ENCODE results near the gene PCSK4.

Gene PCSK4

DNA sequence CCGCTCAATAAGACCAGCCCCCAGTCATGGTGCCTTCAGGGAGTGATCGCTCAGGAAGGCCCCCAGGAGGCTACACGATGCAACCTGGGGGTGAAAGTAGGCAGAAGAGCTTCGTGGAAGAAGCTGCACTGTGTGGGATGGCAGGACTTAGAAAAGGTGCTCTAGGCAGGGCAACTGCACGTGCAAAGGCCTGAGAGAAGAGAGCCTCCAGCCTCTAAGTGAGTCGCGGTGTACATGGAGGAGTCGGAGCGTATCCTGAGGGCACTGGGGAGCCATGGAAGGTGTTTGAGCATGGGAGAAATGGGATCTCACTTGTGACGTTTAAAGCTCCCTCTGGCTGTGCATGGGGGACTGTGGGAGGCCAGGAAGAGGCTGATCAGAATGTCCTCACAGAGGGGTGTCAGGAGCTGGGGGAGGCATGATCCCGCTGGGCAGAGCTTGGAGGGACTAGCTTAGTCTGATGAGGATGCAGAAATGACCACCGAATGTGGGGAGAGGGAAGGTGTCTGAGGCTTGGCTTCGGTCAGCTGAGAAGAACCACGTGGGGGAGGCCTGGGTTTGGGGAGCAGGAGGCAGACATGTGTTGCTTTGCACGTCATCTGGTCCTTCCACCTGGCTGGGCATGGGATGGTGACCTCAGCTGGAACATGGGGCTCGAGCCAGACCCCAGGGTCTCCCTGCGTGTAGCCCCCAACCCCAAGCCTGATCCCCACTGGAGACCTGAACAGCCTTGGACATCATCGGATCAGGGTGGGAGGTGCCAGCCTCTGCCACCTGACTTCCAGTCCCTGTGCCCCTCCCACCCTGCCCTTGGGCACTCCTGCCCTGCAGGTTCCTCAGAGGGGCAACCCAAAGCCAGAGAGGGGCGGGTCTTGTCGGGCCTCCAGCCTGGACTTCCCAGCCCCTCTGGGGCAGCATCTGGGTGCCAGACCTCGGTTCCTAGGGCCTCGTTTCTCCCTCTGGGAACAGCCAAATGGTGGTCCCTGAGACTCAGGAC is 39.1 kb downstream of the PCSK4 start:
- no peak overlapping the region for H3K4me3 ChIP-seq (ENCODE audit: low read length in 2 of 2)
- H3K27ac ChIP-seq (ENCODE audit: low read length): no peak overlapping the region
- H3K9ac ChIP-seq (ENCODE audit: low read length in 2 of 2): no peak overlapping the region
- H3K36me3 ChIP-seq (ENCODE audit: control insufficient read depth in 2 of 2, insufficient read depth in 2 of 2, low read length in 2 of 2): no peaks in the 10 kb centered on the region
- peaks cover 15% of the 10 kb centered on the region for H3K4me1 ChIP-seq (ENCODE audit: control insufficient read depth, insufficient read depth, low read length)
- peaks cover 68 to 86% of the 10 kb centered on the region in 2 donors for H3K27me3 ChIP-seq (ENCODE audit: control insufficient read depth in 1 of 2, insufficient read depth in 2 of 2, low read length in 2 of 2)
- no peaks in the 10 kb centered on the region for H3K9me3 ChIP-seq (ENCODE audit: control insufficient read depth in 2 of 2, low read length in 2 of 2)

DNA sequence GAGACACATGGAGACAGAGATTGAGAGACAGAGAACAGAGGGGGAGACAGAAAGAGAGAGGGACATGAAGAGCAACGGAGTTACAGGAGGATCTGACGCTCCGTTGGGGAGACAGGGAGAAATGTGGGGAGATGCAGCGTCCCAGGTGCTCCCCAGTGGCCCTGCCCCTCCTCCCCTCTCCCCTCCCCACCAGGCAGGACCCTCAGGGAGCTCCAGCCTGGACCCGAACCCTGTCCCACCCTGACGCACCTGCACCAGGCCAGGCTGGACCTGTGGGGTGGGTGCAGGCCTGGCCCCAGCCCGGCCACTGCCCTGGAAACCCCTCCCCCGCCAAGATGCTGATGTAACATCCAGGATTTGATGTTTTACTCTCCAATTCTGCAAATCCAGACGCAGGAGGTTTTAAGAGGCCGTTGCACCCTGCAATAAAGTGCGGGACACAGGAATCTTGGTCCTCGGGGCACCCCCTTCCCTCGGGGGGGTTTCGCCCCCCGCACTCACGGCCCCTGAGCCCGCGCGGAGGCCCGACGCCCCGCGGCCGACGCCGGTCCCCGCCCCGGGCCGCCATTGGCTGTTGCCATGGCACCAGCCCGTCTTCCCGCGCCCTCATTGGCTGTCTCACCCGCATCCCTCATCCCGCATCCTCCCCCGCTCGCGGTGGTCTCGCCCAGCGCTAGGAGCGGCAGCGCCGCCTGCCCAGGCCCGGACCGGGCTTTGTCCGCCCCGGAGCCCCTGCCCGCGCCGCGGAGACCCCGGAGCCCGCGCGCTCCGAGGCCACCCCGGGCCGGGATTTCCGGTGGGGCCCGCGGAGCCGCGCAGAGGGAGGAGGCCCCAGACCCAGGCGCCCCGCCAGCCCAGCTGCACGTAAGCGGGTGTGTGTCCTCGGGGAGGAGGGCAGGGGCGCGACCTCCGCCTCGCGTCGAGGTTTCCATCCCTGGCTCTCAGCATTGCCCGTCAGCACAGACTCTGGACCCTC is 40.4 kb downstream of the PCSK4 start, which contains the start of gene APC2:
TSS of gene APC2 (plus strand) at position 655 of the 976 bp plus-strand sequence. CDS start 2,881 bp downstream, outside the sequence.
- peaks cover 25% of the 10 kb centered on the region for H3K4me1 ChIP-seq (ENCODE audit: control insufficient read depth, insufficient read depth, low read length)
- no peaks in the 10 kb centered on the region for H3K36me3 ChIP-seq (ENCODE audit: control insufficient read depth in 2 of 2, insufficient read depth in 2 of 2, low read length in 2 of 2)
- peaks cover 63 to 83% of the 10 kb centered on the region in 2 donors for H3K27me3 ChIP-seq (ENCODE audit: control insufficient read depth in 1 of 2, insufficient read depth in 2 of 2, low read length in 2 of 2)
- no peak within 1 kb of the TSS for H3K9ac ChIP-seq (ENCODE audit: low read length in 2 of 2)
- H3K9me3 ChIP-seq (ENCODE audit: control insufficient read depth in 2 of 2, low read length in 2 of 2): no peaks in the 10 kb centered on the region
- no peak within 1 kb of the TSS for H3K4me3 ChIP-seq (ENCODE audit: low read length in 2 of 2)
- no peak within 1 kb of the TSS for H3K27ac ChIP-seq (ENCODE audit: low read length)

DNA sequence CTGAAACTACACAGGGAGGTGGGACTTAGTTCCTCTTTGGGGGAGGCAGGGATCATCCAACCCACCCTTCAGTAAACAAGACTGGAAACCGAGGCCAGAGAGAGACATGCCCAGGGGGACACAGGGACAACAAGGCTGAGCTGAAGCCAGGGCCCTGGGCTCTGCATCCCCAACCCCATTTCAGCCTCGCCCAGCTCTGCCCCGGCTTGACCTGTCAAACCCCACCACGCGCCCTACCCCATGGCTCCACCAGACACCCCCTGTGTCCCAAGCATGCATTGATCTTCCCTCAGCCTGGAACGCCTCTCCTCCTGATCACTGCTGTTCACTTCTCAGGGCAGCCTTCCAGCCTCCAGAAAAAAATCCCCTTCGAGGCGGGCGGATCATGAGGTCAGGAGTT is 42.2 kb downstream of the PCSK4 start:
- H3K27ac ChIP-seq (ENCODE audit: low read length): no peak overlapping the region
- no peaks in the 10 kb centered on the region for H3K36me3 ChIP-seq (ENCODE audit: control insufficient read depth in 2 of 2, insufficient read depth in 2 of 2, low read length in 2 of 2)
- no peaks in the 10 kb centered on the region for H3K9me3 ChIP-seq (ENCODE audit: control insufficient read depth in 2 of 2, low read length in 2 of 2)
- H3K9ac ChIP-seq (ENCODE audit: low read length in 2 of 2): no peak overlapping the region
- peaks cover 19% of the 10 kb centered on the region for H3K4me1 ChIP-seq (ENCODE audit: control insufficient read depth, insufficient read depth, low read length)
- no peak overlapping the region for H3K4me3 ChIP-seq (ENCODE audit: low read length in 2 of 2)
- peaks cover 52 to 71% of the 10 kb centered on the region in 2 donors for H3K27me3 ChIP-seq (ENCODE audit: control insufficient read depth in 1 of 2, insufficient read depth in 2 of 2, low read length in 2 of 2)

DNA sequence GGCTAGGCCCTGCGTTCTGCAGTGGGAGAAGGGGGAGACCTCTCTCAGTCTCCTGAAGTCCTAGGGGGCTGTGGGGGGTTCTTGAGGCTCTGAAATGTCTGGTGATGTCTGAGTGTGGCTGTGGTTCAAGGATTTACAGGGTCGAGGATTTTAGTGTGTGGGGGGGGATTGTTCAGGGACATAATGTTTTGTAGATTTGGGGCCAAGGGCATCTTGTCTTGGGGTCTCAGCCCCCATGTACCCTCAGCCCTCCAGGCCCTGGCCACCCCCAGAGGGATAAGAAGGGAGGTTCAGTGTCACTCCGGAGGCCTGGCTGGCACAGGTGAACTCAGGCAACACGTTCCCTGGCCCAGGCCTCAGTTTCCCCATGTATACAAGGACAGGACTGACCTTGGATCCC is 42.6 kb downstream of the PCSK4 start:
- Histone ChIP-seq H3K27ac (ENCODE audit: low read length) (no peak overlapping the region), H3K27me3 (ENCODE audit: control insufficient read depth in 1 of 2, insufficient read depth in 2 of 2, low read length in 2 of 2) (peaks cover 48 to 66% of the 10 kb centered on the region in 2 donors), H3K9me3 (ENCODE audit: control insufficient read depth in 2 of 2, low read length in 2 of 2) (no peaks in the 10 kb centered on the region), H3K4me3 (ENCODE audit: low read length in 2 of 2) (no peak overlapping the region), H3K9ac (ENCODE audit: low read length in 2 of 2) (no peak overlapping the region), H3K4me1 (ENCODE audit: control insufficient read depth, insufficient read depth, low read length) (peaks cover 19% of the 10 kb centered on the region), H3K36me3 (ENCODE audit: control insufficient read depth in 2 of 2, insufficient read depth in 2 of 2, low read length in 2 of 2) (no peaks in the 10 kb centered on the region)

DNA sequence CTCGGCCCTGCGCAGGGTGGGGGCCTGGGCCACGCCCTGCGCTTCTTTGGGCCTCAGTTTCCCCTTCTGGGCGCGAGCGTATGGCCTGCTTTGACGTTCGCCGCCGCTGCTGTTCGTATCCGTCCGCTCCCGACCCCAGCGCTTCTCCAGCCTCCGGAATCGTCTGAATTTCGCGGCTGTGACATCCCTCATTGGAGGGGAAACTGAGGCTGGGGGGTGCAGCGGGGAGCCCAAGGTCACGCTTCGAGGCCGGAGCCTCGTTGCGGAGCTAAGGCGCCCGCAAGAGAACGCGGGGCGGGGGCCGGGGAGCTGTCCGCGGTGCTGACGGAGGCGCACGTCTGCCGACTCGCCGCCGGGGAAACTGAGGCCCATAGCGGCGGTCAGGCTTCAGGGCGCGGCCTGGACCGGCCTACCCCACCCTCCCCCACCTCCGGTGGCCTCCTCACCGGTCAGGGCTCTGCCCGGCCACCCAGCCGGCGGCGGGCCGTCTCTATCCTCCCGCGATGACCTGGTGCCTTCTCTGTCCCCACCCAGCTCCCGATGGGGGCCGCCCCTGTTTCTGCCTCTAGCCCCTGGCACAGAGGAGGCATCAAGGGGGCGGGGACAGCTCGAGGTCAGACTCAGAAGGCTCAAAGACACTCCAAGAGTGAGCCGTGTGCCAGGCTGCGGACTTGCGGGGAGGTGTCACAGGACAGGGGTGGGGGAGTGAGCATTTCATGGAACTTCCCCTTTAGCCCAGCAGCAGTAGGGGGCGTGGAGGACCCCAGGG is 43.3 kb downstream of the PCSK4 start:
- H3K9me3 ChIP-seq (ENCODE audit: control insufficient read depth in 2 of 2, low read length in 2 of 2): no peaks in the 10 kb centered on the region
- H3K27ac ChIP-seq (ENCODE audit: low read length): no peak overlapping the region
- peaks cover 42 to 61% of the 10 kb centered on the region in 2 donors for H3K27me3 ChIP-seq (ENCODE audit: control insufficient read depth in 1 of 2, insufficient read depth in 2 of 2, low read length in 2 of 2)
- H3K4me1 ChIP-seq (ENCODE audit: control insufficient read depth, insufficient read depth, low read length): peaks cover 21% of the 10 kb centered on the region
- H3K36me3 ChIP-seq (ENCODE audit: control insufficient read depth in 2 of 2, insufficient read depth in 2 of 2, low read length in 2 of 2): peaks cover under 1 to 3% of the 10 kb centered on the region in 2 donors
- no peak overlapping the region for H3K9ac ChIP-seq (ENCODE audit: low read length in 2 of 2)
- H3K4me3 ChIP-seq (ENCODE audit: low read length in 2 of 2): no peak overlapping the region

DNA sequence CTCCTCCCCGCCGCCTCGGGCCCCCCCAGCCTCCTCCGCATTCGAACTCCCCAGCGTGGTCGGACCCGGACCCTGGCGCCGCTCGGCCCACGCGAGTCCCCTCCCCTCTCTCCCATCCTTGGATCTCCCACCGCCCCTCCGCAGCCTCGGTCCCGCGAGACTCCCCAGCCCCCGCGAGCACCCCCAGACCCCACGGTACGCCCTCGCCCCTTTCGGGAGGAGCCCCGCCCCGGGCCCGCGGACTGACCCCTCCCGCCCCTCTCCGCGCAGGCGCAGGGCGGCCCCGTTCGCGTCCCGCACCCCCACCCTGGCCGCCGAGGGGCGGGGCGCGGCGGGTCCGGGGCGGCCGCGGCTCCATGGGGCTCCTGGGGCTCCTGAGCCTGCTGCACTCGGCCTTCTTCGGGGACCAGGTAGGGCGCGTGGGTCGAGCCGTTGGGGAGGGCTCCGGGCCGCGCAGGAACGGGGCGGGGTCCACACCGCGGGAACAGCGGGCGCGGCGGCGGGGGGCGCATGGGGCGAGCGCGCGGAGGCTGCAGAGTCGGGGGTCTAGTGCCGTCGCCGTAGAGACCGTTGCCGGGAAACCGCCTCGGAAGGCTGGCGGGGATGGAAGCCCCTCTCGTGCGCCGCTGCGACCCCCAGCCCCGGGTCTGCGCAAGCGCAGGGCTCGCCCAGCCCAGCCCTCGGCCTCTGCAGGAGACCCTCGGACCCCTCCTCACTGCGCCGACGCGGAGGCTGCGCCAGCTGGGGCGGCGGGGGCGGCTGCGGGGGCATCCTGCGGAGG is 44.0 kb downstream of the PCSK4 start:
- Histone ChIP-seq H3K9ac (ENCODE audit: low read length in 2 of 2) (no peak overlapping the region), H3K9me3 (ENCODE audit: control insufficient read depth in 2 of 2, low read length in 2 of 2) (no peaks in the 10 kb centered on the region), H3K4me3 (ENCODE audit: low read length in 2 of 2) (no peak overlapping the region), H3K27ac (ENCODE audit: low read length) (no peak overlapping the region), H3K4me1 (ENCODE audit: control insufficient read depth, insufficient read depth, low read length) (peaks cover 21% of the 10 kb centered on the region), H3K36me3 (ENCODE audit: control insufficient read depth in 2 of 2, insufficient read depth in 2 of 2, low read length in 2 of 2) (peaks cover 5 to 10% of the 10 kb centered on the region in 2 donors), H3K27me3 (ENCODE audit: control insufficient read depth in 1 of 2, insufficient read depth in 2 of 2, low read length in 2 of 2) (peaks cover 36 to 53% of the 10 kb centered on the region in 2 donors)

DNA sequence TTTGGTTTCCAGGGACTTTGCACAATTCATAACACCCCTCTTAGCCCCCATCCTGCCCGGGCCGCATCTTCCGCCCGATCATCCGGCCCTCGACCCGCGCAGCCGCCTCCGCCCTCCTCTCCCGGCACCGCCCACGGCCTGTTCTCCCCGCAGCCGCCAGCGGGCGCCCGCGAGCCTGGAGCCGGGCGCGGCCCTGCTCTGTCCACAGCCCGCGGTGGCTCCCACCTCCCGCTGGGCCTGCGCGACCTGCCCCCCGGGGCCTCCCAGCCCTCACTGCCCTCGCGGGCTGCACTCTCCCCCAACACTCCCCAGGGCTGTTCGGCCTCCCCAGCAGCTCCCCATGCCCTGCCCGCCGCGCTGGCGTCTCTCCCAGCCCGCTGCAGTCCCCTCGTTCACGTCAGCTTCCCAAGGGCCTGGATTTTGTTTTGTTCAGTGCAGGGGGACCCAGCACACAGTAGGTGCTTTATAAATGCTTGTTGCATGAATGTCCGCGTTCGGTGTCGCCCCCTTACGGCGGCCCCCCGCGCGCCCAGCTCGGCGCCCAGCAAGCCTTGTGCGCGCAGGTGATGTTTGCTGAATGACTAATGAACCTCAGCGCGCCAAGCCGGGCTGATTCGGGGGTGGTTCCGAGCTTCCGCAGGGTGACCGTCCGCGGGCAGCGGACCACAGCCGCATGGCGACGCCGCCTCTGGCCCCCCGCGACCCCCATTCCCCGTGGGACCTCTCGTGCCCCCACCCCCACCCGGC is 44.8 kb downstream of the PCSK4 start:
- peak overlapping the region; percentile 25 to 54 for H3K4me3 ChIP-seq (ENCODE audit: low read length in 2 of 2)
- peaks cover 21% of the 10 kb centered on the region for H3K4me1 ChIP-seq (ENCODE audit: control insufficient read depth, insufficient read depth, low read length)
- no peak overlapping the region for H3K9ac ChIP-seq (ENCODE audit: low read length in 2 of 2)
- peaks cover 29 to 45% of the 10 kb centered on the region in 2 donors for H3K27me3 ChIP-seq (ENCODE audit: control insufficient read depth in 1 of 2, insufficient read depth in 2 of 2, low read length in 2 of 2)
- H3K27ac ChIP-seq (ENCODE audit: low read length): no peak overlapping the region
- H3K36me3 ChIP-seq (ENCODE audit: control insufficient read depth in 2 of 2, insufficient read depth in 2 of 2, low read length in 2 of 2): peaks cover 13 to 18% of the 10 kb centered on the region in 2 donors
- no peaks in the 10 kb centered on the region for H3K9me3 ChIP-seq (ENCODE audit: control insufficient read depth in 2 of 2, low read length in 2 of 2)

DNA sequence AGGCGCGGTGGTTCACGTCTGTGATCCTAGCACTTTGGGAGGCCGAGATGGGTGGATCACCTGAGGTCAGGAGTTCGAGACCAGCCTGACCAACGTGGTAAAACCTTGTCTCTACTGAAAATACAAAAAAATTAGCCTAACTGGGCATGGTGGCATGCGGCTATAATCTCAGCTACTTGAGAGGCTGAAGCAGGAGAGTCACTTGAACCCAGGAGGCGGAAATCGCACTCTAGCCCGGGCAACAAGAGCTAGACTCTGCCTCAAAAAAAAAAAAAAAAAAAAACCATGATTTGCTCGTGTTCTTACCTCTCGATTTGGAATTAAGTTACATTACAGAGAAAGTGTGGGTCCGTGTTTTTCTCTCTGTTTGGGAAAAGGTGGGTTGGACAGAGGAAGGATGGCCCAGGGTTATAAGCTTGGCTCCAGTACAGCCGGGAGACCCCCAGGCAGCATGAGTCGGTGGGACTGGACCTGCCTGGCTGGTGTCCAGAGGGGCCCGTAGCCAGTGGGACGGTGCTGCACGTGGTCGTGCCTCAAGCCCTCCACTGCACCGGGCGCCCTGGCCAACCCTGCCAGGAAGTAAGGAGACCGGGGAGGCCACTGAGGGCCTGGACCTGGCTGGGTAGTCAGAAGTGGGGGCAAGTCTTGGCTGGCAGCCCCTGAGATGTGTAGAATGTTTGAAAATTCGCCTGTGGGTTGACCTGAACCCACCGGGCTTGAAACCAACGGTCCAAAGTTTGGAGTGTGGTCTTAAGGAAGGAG is 48.3 kb downstream of the PCSK4 start:
- Histone ChIP-seq H3K36me3 (ENCODE audit: control insufficient read depth in 2 of 2, insufficient read depth in 2 of 2, low read length in 2 of 2) (peaks cover 18 to 19% of the 10 kb centered on the region in 2 donors), H3K4me3 (ENCODE audit: low read length in 2 of 2) (no peak overlapping the region), H3K4me1 (ENCODE audit: control insufficient read depth, insufficient read depth, low read length) (peaks cover 33% of the 10 kb centered on the region), H3K9me3 (ENCODE audit: control insufficient read depth in 2 of 2, low read length in 2 of 2) (no peaks in the 10 kb centered on the region), H3K9ac (ENCODE audit: low read length in 2 of 2) (no peak overlapping the region), H3K27me3 (ENCODE audit: control insufficient read depth in 1 of 2, insufficient read depth in 2 of 2, low read length in 2 of 2) (peaks cover 6 to 17% of the 10 kb centered on the region in 2 donors), H3K27ac (ENCODE audit: low read length) (no peak overlapping the region)
